Central memory CD8-positive, alpha-beta T cell (primary cell): ENCODE data around the gene PCDH18.
"Not testable (repeated sequence)": the region's sequence is repeated elsewhere in the genome, so short reads cannot be mapped to it uniquely, and the experiment has no call there.

ENCODE experiments used
- ATAC-seq: fragments of 150-1000 bp; cut with Tn5 transposase; replicated peaks from 2 replicates; pipeline ENCODE4 v1.10.0; 2022; ENCODE audit warnings: mild to moderate bottlenecking, moderate FRiP score, moderate number of reproducible peaks; ENCODE audit not compliant: poor library complexity, severe bottlenecking; ENCODE audit errors: extremely low read depth
- DNase-seq, 2 donors: peaks; one replicate each; pipeline ENCODE4 v3.0.0; 2021; ENCODE audit warnings: low spot score in 2 of 2
- H3K27ac Mint-ChIP-seq: one replicate; pipeline ENCODE4 v1.8.0; 2022; ENCODE audit warnings: low read depth, mild to moderate bottlenecking, moderate library complexity, mixed read lengths
- H3K27me3 Mint-ChIP-seq: one replicate; pipeline ENCODE4 v1.8.0; 2022; ENCODE audit warnings: mixed read lengths
- H3K36me3 Mint-ChIP-seq: one replicate; pipeline ENCODE4 v1.8.0; 2022; ENCODE audit warnings: mild to moderate bottlenecking, moderate library complexity, mixed read lengths; ENCODE audit not compliant: insufficient read depth
- H3K4me1 Mint-ChIP-seq: one replicate; pipeline ENCODE4 v1.8.0; 2022; ENCODE audit warnings: mixed read lengths
- H3K4me3 Mint-ChIP-seq: one replicate; pipeline ENCODE4 v1.8.0; 2022; ENCODE audit warnings: mild to moderate bottlenecking, moderate library complexity, mixed read lengths
- H3K9me3 Mint-ChIP-seq: one replicate; pipeline ENCODE4 v1.8.0; 2022; ENCODE audit warnings: mixed read lengths

PCDH18 gene

DNA sequence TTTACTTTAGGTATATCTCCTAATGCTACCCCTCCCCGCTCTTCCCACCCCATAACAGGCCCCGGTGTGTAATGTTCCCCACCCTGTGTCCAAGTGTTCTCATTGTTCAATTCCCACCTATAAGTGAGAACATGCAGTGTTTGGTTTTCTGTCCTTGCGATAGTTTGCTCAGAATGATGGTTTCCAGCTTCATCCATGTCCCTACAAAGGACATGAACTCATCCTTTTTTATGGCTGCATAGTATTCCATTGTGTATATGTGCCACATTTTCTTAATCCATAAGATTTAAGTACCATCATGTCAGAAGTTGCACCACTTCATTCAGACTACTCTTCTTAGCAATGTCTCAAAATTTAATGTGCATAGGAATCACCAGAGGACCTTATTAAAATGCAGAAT, 5.5 kb upstream of the PCDH18 start:
- not testable (repeated sequence) for ATAC-seq, H3K36me3 Mint-ChIP-seq

DNA sequence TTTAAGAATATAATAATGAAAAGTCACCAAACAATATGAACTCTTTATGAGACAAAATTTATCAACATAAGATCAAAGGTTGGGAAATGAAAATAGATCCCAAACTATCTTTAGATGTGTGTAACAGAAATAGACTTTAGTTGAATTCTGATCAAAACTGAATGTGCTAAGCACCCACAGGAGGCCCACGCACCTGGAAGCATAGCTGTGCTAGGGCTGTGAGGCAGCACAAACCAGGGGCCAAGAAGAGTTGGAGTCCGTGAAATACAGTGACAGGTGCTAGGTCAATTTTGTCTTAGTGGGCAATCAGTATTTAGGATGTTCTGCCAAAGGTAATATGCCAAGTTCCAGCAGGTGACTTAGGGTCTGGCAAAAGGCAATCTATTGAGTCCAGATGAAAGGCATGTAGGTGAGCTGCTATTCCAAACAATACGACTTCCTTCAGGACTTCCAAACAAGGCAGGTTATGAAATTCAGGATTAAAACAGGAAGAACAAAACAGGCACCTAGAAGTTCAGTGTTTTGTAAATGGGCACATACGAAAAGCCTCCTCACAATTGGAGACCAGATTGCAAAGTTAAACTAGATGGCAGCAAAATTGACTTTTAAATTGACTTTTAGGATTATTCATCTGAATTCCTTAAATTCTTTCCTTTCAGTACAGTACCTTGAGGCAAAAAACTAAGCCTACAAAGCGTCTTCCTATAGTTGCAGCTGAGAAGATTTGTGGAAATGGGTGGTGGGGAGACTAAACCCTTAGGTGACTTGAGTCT, 4.7 kb upstream of the PCDH18 start:
- Mint-ChIP-seq H3K27ac (no peak overlapping the region), H3K4me3 (no peak overlapping the region), H3K4me1 (no peaks in the 10 kb centered on the region), H3K9me3 (no peaks in the 10 kb centered on the region), H3K36me3 (no peaks in the 10 kb centered on the region), H3K27me3 (no peaks in the 10 kb centered on the region)
- ATAC-seq, result no peak
- no peak for DNase-seq

More for the DNA sequence above, 5.5 kb upstream of the PCDH18 start:
- not testable (repeated sequence) for H3K27me3 Mint-ChIP-seq, H3K27ac Mint-ChIP-seq, H3K4me1 Mint-ChIP-seq, DNase-seq, H3K4me3 Mint-ChIP-seq, H3K9me3 Mint-ChIP-seq

DNA sequence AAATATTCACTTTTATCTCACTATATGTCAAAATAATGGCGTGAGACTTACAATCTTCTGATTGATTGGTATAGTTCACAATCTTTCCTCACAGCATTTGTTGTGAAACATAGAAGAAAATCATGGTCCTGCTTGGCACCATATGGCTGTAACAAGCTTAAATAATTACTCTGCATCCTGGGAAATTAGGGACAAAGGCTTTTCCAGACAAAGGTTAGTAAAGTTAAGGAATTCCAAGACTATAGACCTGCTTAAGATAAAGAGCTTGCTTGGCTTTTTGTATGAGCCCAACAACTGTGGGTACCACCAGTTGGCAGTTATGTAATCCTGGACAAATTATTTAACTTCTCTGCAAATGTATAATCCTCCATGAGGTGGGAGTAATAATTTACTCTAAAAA, 3.4 kb upstream of the PCDH18 start:
- ATAC-seq (no peak), DNase-seq (no peak)
- no peak overlapping the region for H3K4me3 Mint-ChIP-seq
- H3K27me3 Mint-ChIP-seq, result no peaks in the 10 kb centered on the region
- no peaks in the 10 kb centered on the region for H3K4me1 Mint-ChIP-seq
- no peaks in the 10 kb centered on the region for H3K9me3 Mint-ChIP-seq
- H3K36me3 Mint-ChIP-seq, result no peaks in the 10 kb centered on the region
- no peak overlapping the region for H3K27ac Mint-ChIP-seq

DNA sequence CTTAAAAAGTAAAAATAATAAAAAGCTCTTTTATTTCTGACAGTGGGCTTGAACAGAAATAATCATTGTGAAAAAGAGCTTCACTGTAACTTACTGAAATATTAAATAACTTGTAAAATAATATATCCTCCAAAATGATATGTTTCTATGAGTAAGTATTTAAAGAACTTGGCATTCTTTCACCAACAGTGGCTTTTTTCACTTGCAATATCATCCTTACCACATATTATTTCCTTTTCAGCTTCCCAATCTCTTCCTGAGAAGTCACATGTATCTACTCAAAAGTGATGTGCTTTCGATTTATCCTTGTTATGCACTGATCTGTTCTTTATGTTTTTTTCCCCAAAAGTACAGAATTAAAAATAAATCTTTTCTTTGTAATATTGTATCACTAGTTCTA, 2.2 kb upstream of the PCDH18 start:
- Mint-ChIP-seq H3K36me3 (no peaks in the 10 kb centered on the region), H3K9me3 (no peaks in the 10 kb centered on the region), H3K27ac (no peak overlapping the region), H3K4me1 (no peaks in the 10 kb centered on the region), H3K4me3 (no peak overlapping the region), H3K27me3 (no peaks in the 10 kb centered on the region)
- DNase-seq, result no peak
- no peak for ATAC-seq

GRCh38 chr4:137533855-137534254, 1.6 kb upstream of the PCDH18 start:
- Mint-ChIP-seq H3K4me1 (no peaks in the 10 kb centered on the region), H3K27me3 (no peaks in the 10 kb centered on the region)

GRCh38 chr4:137532869-137533236, 559 bp upstream of the PCDH18 start:
- Mint-ChIP-seq H3K4me1 (no peaks in the 10 kb centered on the region), H3K27ac (no peak overlapping the region), H3K27me3 (no peaks in the 10 kb centered on the region), H3K9me3 (no peaks in the 10 kb centered on the region), H3K36me3 (no peaks in the 10 kb centered on the region), H3K4me3 (no peak overlapping the region)
- ATAC-seq, result no peak
- no peak for DNase-seq

More at GRCh38 chr4:137533855-137534254, 1.6 kb upstream of the PCDH18 start:
- DNase-seq (no peak), ATAC-seq (no peak)
- no peaks in the 10 kb centered on the region for H3K9me3 Mint-ChIP-seq
- H3K27ac Mint-ChIP-seq, result no peak overlapping the region
- no peaks in the 10 kb centered on the region for H3K36me3 Mint-ChIP-seq
- H3K4me3 Mint-ChIP-seq, result no peak overlapping the region

GRCh38 chr4:137531168-137531985, 917 bp downstream of the PCDH18 start:
- Mint-ChIP-seq H3K36me3 (no peaks in the 10 kb centered on the region), H3K27ac (no peak overlapping the region), H3K9me3 (no peaks in the 10 kb centered on the region), H3K4me1 (no peaks in the 10 kb centered on the region), H3K4me3 (no peak overlapping the region), H3K27me3 (no peaks in the 10 kb centered on the region)
- no peak for ATAC-seq
- DNase-seq, result no peak

GRCh38 chr4:137530176-137530575, 2.1 kb downstream of the PCDH18 start:
- no peaks in the 10 kb centered on the region for H3K36me3 Mint-ChIP-seq
- no peak overlapping the region for H3K4me3 Mint-ChIP-seq
- no peak for DNase-seq
- H3K4me1 Mint-ChIP-seq, result no peaks in the 10 kb centered on the region
- no peak for ATAC-seq
- H3K27me3 Mint-ChIP-seq, result no peaks in the 10 kb centered on the region
- no peak overlapping the region for H3K27ac Mint-ChIP-seq
- H3K9me3 Mint-ChIP-seq, result no peaks in the 10 kb centered on the region

DNA sequence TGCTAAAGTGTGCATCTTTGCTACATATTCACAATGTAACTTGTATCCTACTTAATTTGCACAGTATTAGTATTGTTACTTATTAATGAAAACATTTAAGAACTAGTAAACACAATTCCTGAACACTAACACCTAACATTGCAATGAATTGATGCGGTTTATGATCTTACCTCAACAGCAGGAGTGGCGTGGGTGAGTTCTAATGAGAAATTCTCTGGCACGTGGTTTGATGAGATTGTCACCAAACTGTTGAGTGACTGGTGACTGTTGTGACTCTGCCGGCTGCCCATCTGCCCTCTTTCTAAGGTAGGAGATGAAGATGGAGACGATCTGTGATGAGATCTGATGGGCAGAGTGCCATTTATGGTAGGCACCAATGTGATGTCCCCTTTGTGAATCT, 2.9 kb downstream of the PCDH18 start:
- Mint-ChIP-seq H3K27ac (no peak overlapping the region), H3K9me3 (no peaks in the 10 kb centered on the region), H3K36me3 (no peaks in the 10 kb centered on the region), H3K27me3 (no peaks in the 10 kb centered on the region), H3K4me3 (no peak overlapping the region), H3K4me1 (no peaks in the 10 kb centered on the region)
- ATAC-seq (no peak), DNase-seq (no peak)

GRCh38 chr4:137528673-137529072, 3.6 kb downstream of the PCDH18 start:
- H3K27me3 Mint-ChIP-seq, result no peaks in the 10 kb centered on the region
- ATAC-seq (no peak), DNase-seq (no peak)
- H3K4me3 Mint-ChIP-seq, result no peak overlapping the region
- H3K27ac Mint-ChIP-seq, result no peak overlapping the region
- H3K9me3 Mint-ChIP-seq, result no peaks in the 10 kb centered on the region
- no peaks in the 10 kb centered on the region for H3K4me1 Mint-ChIP-seq
- H3K36me3 Mint-ChIP-seq, result no peaks in the 10 kb centered on the region

- no peak overlapping the region for H3K4me3 Mint-ChIP-seq
- no peaks in the 10 kb centered on the region for H3K9me3 Mint-ChIP-seq
- H3K4me1 Mint-ChIP-seq, result no peaks in the 10 kb centered on the region
- H3K27ac Mint-ChIP-seq, result no peak overlapping the region
- ATAC-seq (no peak), DNase-seq (no peak)
- no peaks in the 10 kb centered on the region for H3K36me3 Mint-ChIP-seq
- H3K27me3 Mint-ChIP-seq, result no peaks in the 10 kb centered on the region
Observed at GRCh38 chr4:137526681-137527080, 5.6 kb downstream of the PCDH18 start.

DNA sequence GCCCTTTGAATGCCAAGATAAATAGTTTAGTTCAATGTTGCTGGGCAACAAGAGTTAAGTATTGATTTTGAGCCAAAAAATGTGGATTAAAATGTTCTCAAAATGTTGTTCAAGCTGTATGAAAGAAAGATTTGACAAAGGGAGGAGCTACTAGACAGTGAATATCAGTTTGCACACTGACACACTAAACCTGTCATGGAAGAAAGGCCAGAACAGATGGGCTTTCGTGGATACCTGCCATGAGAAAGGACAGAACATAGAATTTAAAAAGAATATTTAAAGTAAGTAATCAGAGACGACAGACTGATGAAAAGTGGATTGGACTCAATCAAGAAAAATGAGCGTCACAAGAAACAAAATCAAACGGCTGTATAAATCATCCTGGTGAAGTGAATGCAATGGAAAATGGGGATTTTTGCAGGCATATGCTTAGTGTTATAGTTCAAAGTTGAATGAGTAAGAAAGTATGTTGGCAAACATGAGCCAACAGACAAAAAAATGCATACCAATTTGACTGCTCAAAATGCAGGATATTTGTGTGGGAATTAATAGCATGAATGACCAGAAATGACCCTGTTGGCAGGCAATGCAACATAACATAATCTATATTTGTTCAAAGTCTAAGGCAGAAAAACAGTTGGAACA, 7.4 kb downstream of the PCDH18 start:
- Mint-ChIP-seq H3K9me3 (no peaks in the 10 kb centered on the region), H3K27me3 (no peaks in the 10 kb centered on the region), H3K4me1 (no peaks in the 10 kb centered on the region), H3K36me3 (no peaks in the 10 kb centered on the region), H3K27ac (no peak overlapping the region), H3K4me3 (no peak overlapping the region)
- no peak for DNase-seq
- no peak for ATAC-seq

DNA sequence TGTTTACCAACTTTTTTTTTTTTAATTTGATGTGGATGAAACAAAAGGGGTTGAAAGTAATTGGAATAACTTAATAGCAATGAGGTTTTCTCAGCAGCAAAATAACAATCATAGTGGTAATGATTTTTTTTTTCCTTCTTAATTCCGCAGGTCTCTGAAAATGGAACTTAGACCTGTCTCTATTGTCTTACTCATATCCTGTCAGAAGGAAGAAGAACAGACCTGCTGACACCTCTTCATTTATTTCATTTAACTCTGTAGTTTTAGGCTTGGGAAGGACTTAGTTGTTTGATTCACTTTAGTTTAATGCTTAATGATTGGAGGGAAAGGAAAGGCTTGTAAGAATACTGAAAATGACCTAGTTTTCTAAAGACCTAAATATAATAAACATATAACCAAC, 9.0 kb downstream of the PCDH18 start:
- Mint-ChIP-seq H3K9me3 (no peaks in the 10 kb centered on the region), H3K4me1 (no peaks in the 10 kb centered on the region), H3K36me3 (no peaks in the 10 kb centered on the region), H3K27ac (no peak overlapping the region), H3K4me3 (no peak overlapping the region), H3K27me3 (no peaks in the 10 kb centered on the region)
- ATAC-seq (no peak), DNase-seq (no peak)
